ENCODE measurements around the gene BDP1.
A peak's percentile ranks its signal among the peaks of the same experiment; 100 is the strongest.

DNA sequence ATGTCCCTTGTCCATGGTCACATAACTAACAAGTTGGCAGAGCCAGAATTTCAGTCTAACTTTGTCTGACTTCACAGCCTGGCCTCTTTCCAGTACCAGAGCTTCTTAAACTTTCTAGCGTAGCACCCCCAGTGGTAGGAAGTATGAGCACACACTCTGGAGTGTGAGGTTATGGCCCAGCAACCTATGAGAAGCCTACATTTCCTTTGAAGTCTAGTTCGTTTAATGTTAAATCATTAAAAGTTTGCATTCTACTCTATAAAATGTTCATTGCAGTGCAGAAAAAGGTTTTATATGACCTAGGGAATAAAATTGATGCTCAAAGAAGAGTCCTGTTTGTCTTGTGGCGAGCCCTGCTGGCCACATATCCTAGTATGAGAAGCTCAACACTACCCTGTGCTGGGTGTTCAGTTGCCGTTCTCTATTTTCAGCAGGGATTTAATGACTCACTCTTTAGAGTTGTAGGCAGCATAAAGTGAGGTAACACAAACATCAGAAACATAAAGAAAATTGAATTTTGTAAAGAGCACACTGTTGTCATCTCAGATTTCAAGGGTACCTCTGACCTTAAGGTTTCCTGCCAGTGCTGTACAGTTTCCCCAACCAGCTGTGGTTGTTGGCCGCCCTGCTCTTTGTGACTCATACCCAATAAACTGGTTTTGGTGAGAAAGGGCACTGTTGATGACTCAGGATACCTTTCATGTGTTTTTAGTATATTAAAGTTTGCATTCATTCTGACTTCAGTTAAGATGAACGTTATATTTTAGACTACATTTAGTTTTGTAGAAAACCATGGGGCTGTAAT lies 146.0 kb downstream of the BDP1 start:
- TF ChIP-seq, protein P1, sequence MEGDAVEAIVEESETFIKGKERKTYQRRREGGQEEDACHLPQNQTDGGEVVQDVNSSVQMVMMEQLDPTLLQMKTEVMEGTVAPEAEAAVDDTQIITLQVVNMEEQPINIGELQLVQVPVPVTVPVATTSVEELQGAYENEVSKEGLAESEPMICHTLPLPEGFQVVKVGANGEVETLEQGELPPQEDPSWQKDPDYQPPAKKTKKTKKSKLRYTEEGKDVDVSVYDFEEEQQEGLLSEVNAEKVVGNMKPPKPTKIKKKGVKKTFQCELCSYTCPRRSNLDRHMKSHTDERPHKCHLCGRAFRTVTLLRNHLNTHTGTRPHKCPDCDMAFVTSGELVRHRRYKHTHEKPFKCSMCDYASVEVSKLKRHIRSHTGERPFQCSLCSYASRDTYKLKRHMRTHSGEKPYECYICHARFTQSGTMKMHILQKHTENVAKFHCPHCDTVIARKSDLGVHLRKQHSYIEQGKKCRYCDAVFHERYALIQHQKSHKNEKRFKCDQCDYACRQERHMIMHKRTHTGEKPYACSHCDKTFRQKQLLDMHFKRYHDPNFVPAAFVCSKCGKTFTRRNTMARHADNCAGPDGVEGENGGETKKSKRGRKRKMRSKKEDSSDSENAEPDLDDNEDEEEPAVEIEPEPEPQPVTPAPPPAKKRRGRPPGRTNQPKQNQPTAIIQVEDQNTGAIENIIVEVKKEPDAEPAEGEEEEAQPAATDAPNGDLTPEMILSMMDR (IDR thresholded peaks at IDR 0.05), result peak in 3 of 4 experiments; percentile 16 to 36 (median 32)
- TF ChIP-seq POLR2A (IDR thresholded peaks at IDR 0.05), result no peak
